HEK293 (cell line): ENCODE results near the gene HMCN1.

Experiments used
- CTCF ChIA-PET: fragments of 350-600 bp; formaldehyde crosslinking; extraction: SDS; loops from one replicate; lab custom pipeline; 2021; ENCODE audit warnings: antibody characterized with exemption; lab: Yijun Ruan, JAX
- POLR2A ChIA-PET: fragments of 300-600 bp; formaldehyde crosslinking; extraction: SDS; loops from one replicate; lab custom pipeline; 2020; ENCODE audit warnings: antibody characterized with exemption, inconsistent platforms; lab: Yijun Ruan, JAX
- H3K27ac ChIP-seq: fragments of 200-500 bp; sonication (Bioruptor generic); 2 replicates; pipeline ENCODE4 v1.5.1; 2014; ENCODE audit warnings: low read depth, low read length, control low read depth, inconsistent platforms; ENCODE audit errors: extremely low read depth
- H3K36me3 ChIP-seq, 2 experiments: fragments of 200-500 bp in 1 of 2; sonication (Bioruptor generic) in 1 of 2; 1 replicate in 1 of 2; 2 replicates in 1 of 2; pipeline ENCODE4 v1.5.1; 2014 to 2017; ENCODE audit warnings: inconsistent platforms in 2 of 2, low read length in 2 of 2; ENCODE audit not compliant: control insufficient read depth in 2 of 2, insufficient read depth in 1 of 2
- H3K4me1 ChIP-seq: fragments of 200-500 bp; sonication (Bioruptor generic); 2 replicates; pipeline ENCODE4 v1.5.1; 2014; ENCODE audit warnings: mild to moderate bottlenecking, low read length, inconsistent platforms; ENCODE audit not compliant: control insufficient read depth, insufficient read depth
- H3K4me3 ChIP-seq: 2 replicates; pipeline ENCODE4 v1.5.1; 2011; ENCODE audit warnings: low read depth, mild to moderate bottlenecking, control low read depth, low read length, moderate library complexity
- H3K9me3 ChIP-seq: fragments of 200-500 bp; sonication (Bioruptor generic); 2 replicates; pipeline ENCODE4 v1.5.1; 2014; ENCODE audit warnings: low read depth, low read length, inconsistent platforms; ENCODE audit not compliant: control insufficient read depth, insufficient read depth
- BCL11A ChIP-seq: fragments of 450-650 bp; formaldehyde crosslinking; IDR thresholded peaks from 2 replicates; pipeline ENCODE4 v1.5.1; 2016; ENCODE audit warnings: low read depth, missing biosample characterization, missing genetic modification characterization
- FEZF1 ChIP-seq: fragments of 450-650 bp; formaldehyde crosslinking; IDR thresholded peaks from 2 replicates; pipeline ENCODE4 v1.5.1; 2016; ENCODE audit warnings: missing biosample characterization, missing genetic modification characterization
- GFI1B ChIP-seq: fragments of 450-650 bp; formaldehyde crosslinking; IDR thresholded peaks from 2 replicates; pipeline ENCODE4 v1.5.1; 2016; ENCODE audit warnings: missing biosample characterization, missing genetic modification characterization
- HOXA7 ChIP-seq: sonication (generic); formaldehyde crosslinking; IDR thresholded peaks from 2 replicates; pipeline ENCODE4 v1.8.1; 2022; ENCODE audit warnings: missing genetic modification reagents, borderline replicate concordance
- IKZF3 ChIP-seq: fragments of 450-650 bp; IDR thresholded peaks from 2 replicates; pipeline ENCODE4 v1.5.0; 2018; ENCODE audit warnings: missing biosample characterization, mild to moderate bottlenecking, missing genetic modification characterization, moderate library complexity
- OVOL3 ChIP-seq: fragments of 450-650 bp; formaldehyde crosslinking; IDR thresholded peaks from 2 replicates; pipeline ENCODE4 v1.5.1; 2016; ENCODE audit warnings: missing biosample characterization, missing genetic modification characterization
- PRDM1 ChIP-seq: fragments of 450-650 bp; formaldehyde crosslinking; IDR thresholded peaks from 2 replicates; pipeline ENCODE4; 2016; ENCODE audit warnings: missing biosample characterization, missing genetic modification characterization
- TCF7L2 ChIP-seq: IDR thresholded peaks from 2 replicates; pipeline ENCODE4 v1.6.1; 2011; ENCODE audit warnings: low read depth, mild to moderate bottlenecking, inconsistent platforms, low read length, moderate library complexity, borderline replicate concordance
- ZFP41 ChIP-seq: fragments of 450-650 bp; formaldehyde crosslinking; IDR thresholded peaks from 2 replicates; pipeline ENCODE4 v1.5.1; 2016; ENCODE audit warnings: missing biosample characterization, missing genetic modification characterization, borderline replicate concordance
- ZNF114 ChIP-seq: fragments of 450-650 bp; formaldehyde crosslinking; IDR thresholded peaks from 2 replicates; pipeline ENCODE4 v1.5.0; 2017; ENCODE audit warnings: missing biosample characterization, missing genetic modification characterization
- ZNF175 ChIP-seq: fragments of 450-650 bp; formaldehyde crosslinking; IDR thresholded peaks from 2 replicates; pipeline ENCODE4 v1.5.1; 2016; ENCODE audit warnings: missing biosample characterization, missing genetic modification characterization
- ZNF391 ChIP-seq: fragments of 450-650 bp; formaldehyde crosslinking; IDR thresholded peaks from 2 replicates; pipeline ENCODE4 v1.5.1; 2016; ENCODE audit warnings: low read depth, missing biosample characterization, missing genetic modification characterization, borderline replicate concordance
- ZNF394 ChIP-seq: fragments of 450-650 bp; formaldehyde crosslinking; IDR thresholded peaks from 2 replicates; pipeline ENCODE4 v1.5.1; 2016; ENCODE audit warnings: missing biosample characterization, missing genetic modification characterization, mild to moderate bottlenecking, moderate library complexity, borderline replicate concordance
- ZNF571 ChIP-seq: fragments of 450-650 bp; formaldehyde crosslinking; IDR thresholded peaks from 2 replicates; pipeline ENCODE4 v1.5.0; 2017; ENCODE audit warnings: missing biosample characterization, missing genetic modification characterization
- ZNF664 ChIP-seq: fragments of 450-650 bp; formaldehyde crosslinking; IDR thresholded peaks from 2 replicates; pipeline ENCODE4 v1.5.1; 2016; ENCODE audit warnings: missing biosample characterization, missing genetic modification characterization
- ZNF830 ChIP-seq: fragments of 450-650 bp; IDR thresholded peaks from 2 replicates; pipeline ENCODE4 v1.5.0; 2018; ENCODE audit warnings: missing biosample characterization, missing genetic modification characterization, low read depth, mild to moderate bottlenecking, moderate library complexity
- ZSCAN16 ChIP-seq: fragments of 450-650 bp; formaldehyde crosslinking; IDR thresholded peaks from 2 replicates; pipeline ENCODE4 v1.5.1; 2016; ENCODE audit warnings: missing biosample characterization, missing genetic modification characterization
- TF ChIP-seq, protein P1 (sequence below): fragments of 450-650 bp; formaldehyde crosslinking; IDR thresholded peaks from 2 replicates; pipeline ENCODE4 v1.5.1; 2016; ENCODE audit warnings: missing biosample characterization, missing genetic modification characterization, low read depth
- TF ChIP-seq, protein P2 (sequence below): fragments of 450-650 bp; IDR thresholded peaks from 2 replicates; pipeline ENCODE4 v1.5.1; 2018; ENCODE audit warnings: missing biosample characterization, missing genetic modification characterization
- TF ChIP-seq, protein P3 (sequence below): fragments of 450-650 bp; formaldehyde crosslinking; IDR thresholded peaks from 2 replicates; pipeline ENCODE4 v1.5.1; 2016; ENCODE audit warnings: missing biosample characterization, missing genetic modification characterization
- TF ChIP-seq, protein P4 (sequence below): fragments of 450-650 bp; formaldehyde crosslinking; IDR thresholded peaks from 2 replicates; pipeline ENCODE4 v1.5.1; 2016; ENCODE audit warnings: missing biosample characterization, missing genetic modification characterization, borderline replicate concordance

Gene HMCN1

DNA sequence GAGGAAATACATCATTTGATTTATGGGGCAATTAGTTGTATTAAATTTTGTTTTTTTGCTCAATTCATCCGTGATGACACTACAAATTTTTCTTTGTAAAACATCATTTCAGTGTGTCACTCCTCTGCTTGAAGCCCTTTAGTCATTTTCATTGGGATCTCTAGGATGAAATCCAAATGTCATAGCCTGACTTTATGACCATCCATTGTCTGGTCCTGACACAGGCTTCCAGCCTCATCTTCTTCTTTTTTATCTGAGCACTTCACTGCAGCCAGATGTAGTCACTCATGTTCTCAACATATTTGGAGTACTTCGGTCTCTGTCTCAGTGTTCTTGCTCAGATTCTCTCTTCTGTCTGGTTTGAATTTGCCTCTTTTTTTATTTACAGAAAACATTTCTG lies 173.1 kb downstream of the HMCN1 start (continued):
- TF ChIP-seq, protein P1, sequence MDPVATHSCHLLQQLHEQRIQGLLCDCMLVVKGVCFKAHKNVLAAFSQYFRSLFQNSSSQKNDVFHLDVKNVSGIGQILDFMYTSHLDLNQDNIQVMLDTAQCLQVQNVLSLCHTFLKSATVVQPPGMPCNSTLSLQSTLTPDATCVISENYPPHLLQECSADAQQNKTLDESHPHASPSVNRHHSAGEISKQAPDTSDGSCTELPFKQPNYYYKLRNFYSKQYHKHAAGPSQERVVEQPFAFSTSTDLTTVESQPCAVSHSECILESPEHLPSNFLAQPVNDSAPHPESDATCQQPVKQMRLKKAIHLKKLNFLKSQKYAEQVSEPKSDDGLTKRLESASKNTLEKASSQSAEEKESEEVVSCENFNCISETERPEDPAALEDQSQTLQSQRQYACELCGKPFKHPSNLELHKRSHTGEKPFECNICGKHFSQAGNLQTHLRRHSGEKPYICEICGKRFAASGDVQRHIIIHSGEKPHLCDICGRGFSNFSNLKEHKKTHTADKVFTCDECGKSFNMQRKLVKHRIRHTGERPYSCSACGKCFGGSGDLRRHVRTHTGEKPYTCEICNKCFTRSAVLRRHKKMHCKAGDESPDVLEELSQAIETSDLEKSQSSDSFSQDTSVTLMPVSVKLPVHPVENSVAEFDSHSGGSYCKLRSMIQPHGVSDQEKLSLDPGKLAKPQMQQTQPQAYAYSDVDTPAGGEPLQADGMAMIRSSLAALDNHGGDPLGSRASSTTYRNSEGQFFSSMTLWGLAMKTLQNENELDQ (tag by site-specific recombination), result no peak
- TF ChIP-seq IKZF3 (tag by site-specific recombination) (no peak), OVOL3 (no peak), ZSCAN16 (tag by site-specific recombination) (no peak), ZNF391 (no peak), BCL11A (tag by site-specific recombination) (no peak)

DNA sequence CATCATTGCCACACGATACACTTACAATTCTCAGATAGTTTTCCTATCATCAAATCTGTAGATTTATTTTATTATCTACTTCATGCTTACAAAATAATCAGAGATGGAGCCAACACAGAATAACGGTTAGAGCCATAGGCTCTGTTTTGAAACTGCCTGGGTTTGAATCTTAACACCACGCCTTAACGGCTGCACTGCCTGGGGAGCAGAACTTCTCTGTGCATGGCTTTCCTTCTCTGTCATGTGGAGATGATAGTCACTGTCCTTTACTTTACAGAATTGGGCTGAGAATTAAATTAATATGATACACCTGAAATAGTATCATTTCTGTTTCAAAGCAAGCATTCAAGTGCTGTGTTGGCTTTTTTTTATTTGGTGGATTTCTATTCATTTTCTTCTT lies 177.8 kb downstream of the HMCN1 start:
- ChIA-PET POLR2A (no interaction called here), CTCF (interaction anchor here (0.9 kb wide), 1 partner anchor 8 kb away, joined by 3 read pairs; no protein-coding TSS in a partner anchor)
- no peak overlapping the region for H3K27ac ChIP-seq
- no peak overlapping the region for H3K4me3 ChIP-seq
- H3K36me3 ChIP-seq, result no peaks in the 10 kb centered on the region
- H3K4me1 ChIP-seq, result no peaks in the 10 kb centered on the region
- H3K9me3 ChIP-seq, result no peaks in the 10 kb centered on the region
- no peak for TF ChIP-seq TCF7L2
- TF ChIP-seq GFI1B (tag by site-specific recombination), result no peak
- no peak for TF ChIP-seq ZNF664
- TF ChIP-seq, protein P2, sequence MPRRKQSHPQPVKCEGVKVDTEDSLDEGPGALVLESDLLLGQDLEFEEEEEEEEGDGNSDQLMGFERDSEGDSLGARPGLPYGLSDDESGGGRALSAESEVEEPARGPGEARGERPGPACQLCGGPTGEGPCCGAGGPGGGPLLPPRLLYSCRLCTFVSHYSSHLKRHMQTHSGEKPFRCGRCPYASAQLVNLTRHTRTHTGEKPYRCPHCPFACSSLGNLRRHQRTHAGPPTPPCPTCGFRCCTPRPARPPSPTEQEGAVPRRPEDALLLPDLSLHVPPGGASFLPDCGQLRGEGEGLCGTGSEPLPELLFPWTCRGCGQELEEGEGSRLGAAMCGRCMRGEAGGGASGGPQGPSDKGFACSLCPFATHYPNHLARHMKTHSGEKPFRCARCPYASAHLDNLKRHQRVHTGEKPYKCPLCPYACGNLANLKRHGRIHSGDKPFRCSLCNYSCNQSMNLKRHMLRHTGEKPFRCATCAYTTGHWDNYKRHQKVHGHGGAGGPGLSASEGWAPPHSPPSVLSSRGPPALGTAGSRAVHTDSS (tag by site-specific recombination), result no peak
- no peak for TF ChIP-seq ZNF175 (tag by site-specific recombination)
- no peak for TF ChIP-seq HOXA7 (CRISPR knock-in tag)
- TF ChIP-seq ZFP41 (tag by site-specific recombination), result no peak
- no peak for TF ChIP-seq ZNF571 (tag by site-specific recombination)
- no peak for TF ChIP-seq ZNF830 (tag by site-specific recombination)
- no peak for TF ChIP-seq PRDM1 (tag by site-specific recombination)
- TF ChIP-seq, protein P3, sequence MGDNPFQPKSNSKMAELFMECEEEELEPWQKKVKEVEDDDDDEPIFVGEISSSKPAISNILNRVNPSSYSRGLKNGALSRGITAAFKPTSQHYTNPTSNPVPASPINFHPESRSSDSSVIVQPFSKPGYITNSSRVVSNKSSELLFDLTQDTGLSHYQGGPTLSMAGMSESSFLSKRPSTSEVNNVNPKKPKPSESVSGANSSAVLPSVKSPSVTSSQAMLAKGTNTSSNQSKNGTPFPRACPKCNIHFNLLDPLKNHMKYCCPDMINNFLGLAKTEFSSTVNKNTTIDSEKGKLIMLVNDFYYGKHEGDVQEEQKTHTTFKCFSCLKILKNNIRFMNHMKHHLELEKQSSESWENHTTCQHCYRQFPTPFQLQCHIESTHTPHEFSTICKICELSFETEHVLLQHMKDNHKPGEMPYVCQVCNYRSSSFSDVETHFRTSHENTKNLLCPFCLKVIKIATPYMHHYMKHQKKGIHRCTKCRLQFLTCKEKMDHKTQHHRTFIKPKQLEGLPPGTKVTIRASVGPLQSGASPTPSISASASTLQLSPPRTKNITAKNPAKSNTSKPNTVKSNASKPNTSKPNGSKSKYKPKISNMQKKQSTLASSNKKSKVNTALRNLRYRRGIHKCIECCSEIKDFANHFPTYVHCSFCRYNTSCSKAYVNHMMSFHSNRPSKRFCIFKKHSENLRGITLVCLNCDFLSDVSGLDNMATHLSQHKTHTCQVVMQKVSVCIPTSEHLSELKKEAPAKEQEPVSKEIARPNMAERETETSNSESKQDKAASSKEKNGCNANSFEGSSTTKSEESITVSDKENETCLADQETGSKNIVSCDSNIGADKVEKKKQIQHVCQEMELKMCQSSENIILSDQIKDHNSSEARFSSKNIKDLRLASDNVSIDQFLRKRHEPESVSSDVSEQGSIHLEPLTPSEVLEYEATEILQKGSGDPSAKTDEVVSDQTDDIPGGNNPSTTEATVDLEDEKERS (tag by site-specific recombination), result no peak
- no peak for TF ChIP-seq FEZF1 (tag by site-specific recombination)
- no peak for TF ChIP-seq ZNF394 (tag by site-specific recombination)
- TF ChIP-seq, protein P4, sequence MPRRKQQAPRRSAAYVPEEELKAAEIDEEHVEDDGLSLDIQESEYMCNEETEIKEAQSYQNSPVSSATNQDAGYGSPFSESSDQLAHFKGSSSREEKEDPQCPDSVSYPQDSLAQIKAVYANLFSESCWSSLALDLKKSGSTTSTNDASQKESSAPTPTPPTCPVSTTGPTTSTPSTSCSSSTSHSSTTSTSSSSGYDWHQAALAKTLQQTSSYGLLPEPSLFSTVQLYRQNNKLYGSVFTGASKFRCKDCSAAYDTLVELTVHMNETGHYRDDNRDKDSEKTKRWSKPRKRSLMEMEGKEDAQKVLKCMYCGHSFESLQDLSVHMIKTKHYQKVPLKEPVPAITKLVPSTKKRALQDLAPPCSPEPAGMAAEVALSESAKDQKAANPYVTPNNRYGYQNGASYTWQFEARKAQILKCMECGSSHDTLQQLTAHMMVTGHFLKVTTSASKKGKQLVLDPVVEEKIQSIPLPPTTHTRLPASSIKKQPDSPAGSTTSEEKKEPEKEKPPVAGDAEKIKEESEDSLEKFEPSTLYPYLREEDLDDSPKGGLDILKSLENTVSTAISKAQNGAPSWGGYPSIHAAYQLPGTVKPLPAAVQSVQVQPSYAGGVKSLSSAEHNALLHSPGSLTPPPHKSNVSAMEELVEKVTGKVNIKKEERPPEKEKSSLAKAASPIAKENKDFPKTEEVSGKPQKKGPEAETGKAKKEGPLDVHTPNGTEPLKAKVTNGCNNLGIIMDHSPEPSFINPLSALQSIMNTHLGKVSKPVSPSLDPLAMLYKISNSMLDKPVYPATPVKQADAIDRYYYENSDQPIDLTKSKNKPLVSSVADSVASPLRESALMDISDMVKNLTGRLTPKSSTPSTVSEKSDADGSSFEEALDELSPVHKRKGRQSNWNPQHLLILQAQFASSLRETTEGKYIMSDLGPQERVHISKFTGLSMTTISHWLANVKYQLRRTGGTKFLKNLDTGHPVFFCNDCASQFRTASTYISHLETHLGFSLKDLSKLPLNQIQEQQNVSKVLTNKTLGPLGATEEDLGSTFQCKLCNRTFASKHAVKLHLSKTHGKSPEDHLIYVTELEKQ, result no peak
- no peak for TF ChIP-seq ZNF114 (tag by site-specific recombination)
